Mucosa of descending colon (tissue), 3 donors: ENCODE measurements around the gene RSAD1. TPM values are rescaled to one million over a fixed set of nuclear protein-coding genes. Genes with fewer than 3 reads are reported as not detected.

ENCODE experiments used
- ATAC-seq: fragments of 200-7000 bp; cut with Tn5 transposase; one replicate; pipeline ENCODE4 v1.9.1; 2020; ENCODE audit warnings: mild to moderate bottlenecking, moderate library complexity
- DNase-seq, 3 donors: peaks; one replicate each; pipeline ENCODE4 v3.0.0-alpha.2; 2020
- H3K36me3 ChIP-seq: fragments of 200-600 bp; one replicate; pipeline ENCODE4 v1.8.0; 2021; ENCODE audit warnings: low read depth, mild to moderate bottlenecking
- H3K4me1 ChIP-seq: fragments of 200-600 bp; one replicate; pipeline ENCODE4 v1.8.0; 2021; ENCODE audit warnings: low read depth, mild to moderate bottlenecking
- H3K4me3 ChIP-seq: fragments of 200-600 bp; one replicate; pipeline ENCODE4 v1.8.0; 2021; ENCODE audit warnings: mild to moderate bottlenecking
- H3K9me3 ChIP-seq: fragments of 200-600 bp; one replicate; pipeline ENCODE4 v1.8.0; 2021; ENCODE audit warnings: mild to moderate bottlenecking
- intact Hi-C, 2 donors: fragments of 100-400 bp; cut with DNase I in 1 of 2; cut with micrococcal nuclease in 1 of 2; formaldehyde crosslinking; loops; one replicate each; pipeline versions ENCODE4 v1.11.0 to v1.11.1; 2022; cut with DNase I, micrococcal nuclease
- total RNA-seq, 3 donors: library from RNA; stranded (reverse); fragmentation: NEBNext Ultra II Directional in 2 of 3; extraction: Animal tissue kit (Norgen Biotek cat#: 25700) in 2 of 3; gene quantifications; one replicate each; pipeline versions ENCODE4 v1.2.1 to v1.2.4, GENCODE V29; 2021 to 2023
- TF ChIP-seq, protein P1 (sequence below): fragments of 200-600 bp; IDR thresholded peaks from one replicate; pipeline ENCODE4 v1.8.0; 2022; ENCODE audit warnings: antibody characterized with exemption, mild to moderate bottlenecking
- donor health status: DM: no; HTN: no; CAD: no; lungs with moderate emphysema.
- donor health status: DM: no; HTN: no; CAD: no.
- donor health status: DM: no; HTN: yes; CAD: no.

RSAD1 gene
- total RNA-seq, 3 donors from 2014 or later: 35.9 to 38.2 (median 37.7) TPM

DNA sequence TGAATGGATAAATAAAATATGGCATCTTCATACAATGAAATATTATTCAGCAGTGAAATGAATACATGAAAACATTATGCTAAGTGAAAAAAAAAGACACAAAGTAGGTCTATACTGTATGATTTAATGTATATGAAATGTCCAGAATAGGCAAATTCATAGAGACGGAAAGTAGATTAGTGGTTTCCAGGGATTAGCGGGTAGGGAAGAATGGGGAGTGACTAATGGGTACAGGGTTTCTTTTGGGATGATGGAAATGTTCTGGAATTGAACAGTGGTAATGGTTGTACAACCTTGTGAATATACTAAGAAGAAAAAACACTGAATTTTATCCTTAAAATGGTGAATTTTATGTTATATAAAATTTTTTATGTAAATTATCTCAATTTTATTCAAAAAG lies 21.1 kb downstream of the RSAD1 start:
- no peak overlapping the region for H3K4me3 ChIP-seq
- intact Hi-C loops: no loop called here
- ATAC-seq (no peak), DNase-seq (no peak)
- peaks cover 8% of the 10 kb centered on the region for H3K4me1 ChIP-seq
- TF ChIP-seq, protein P1, sequence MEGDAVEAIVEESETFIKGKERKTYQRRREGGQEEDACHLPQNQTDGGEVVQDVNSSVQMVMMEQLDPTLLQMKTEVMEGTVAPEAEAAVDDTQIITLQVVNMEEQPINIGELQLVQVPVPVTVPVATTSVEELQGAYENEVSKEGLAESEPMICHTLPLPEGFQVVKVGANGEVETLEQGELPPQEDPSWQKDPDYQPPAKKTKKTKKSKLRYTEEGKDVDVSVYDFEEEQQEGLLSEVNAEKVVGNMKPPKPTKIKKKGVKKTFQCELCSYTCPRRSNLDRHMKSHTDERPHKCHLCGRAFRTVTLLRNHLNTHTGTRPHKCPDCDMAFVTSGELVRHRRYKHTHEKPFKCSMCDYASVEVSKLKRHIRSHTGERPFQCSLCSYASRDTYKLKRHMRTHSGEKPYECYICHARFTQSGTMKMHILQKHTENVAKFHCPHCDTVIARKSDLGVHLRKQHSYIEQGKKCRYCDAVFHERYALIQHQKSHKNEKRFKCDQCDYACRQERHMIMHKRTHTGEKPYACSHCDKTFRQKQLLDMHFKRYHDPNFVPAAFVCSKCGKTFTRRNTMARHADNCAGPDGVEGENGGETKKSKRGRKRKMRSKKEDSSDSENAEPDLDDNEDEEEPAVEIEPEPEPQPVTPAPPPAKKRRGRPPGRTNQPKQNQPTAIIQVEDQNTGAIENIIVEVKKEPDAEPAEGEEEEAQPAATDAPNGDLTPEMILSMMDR: no peak
- H3K9me3 ChIP-seq: no peaks in the 10 kb centered on the region
- no peaks in the 10 kb centered on the region for H3K36me3 ChIP-seq

DNA sequence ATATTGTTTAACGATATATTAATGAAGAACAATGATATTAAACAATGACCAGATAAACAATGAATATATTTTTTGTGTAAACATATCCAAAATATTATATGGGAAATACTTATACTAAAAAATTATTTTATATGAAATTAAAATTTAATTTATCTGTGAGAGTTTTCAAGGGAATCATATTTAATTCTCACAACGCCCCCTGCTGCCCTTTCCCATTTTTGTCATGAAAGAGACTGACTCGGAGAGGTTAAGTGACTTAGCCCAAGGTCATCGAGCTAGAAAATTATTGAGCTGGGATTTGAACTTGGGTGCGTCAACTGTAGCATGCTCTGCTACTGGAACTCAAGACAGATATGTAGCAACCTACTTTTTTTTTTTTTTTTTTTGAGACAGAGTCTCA lies 22.4 kb downstream of the RSAD1 start:
- intact Hi-C loops: no loop called here
- TF ChIP-seq, protein P1: no peak
- Histone ChIP-seq H3K4me3 (no peak overlapping the region), H3K36me3 (no peaks in the 10 kb centered on the region), H3K9me3 (no peaks in the 10 kb centered on the region), H3K4me1 (peaks cover 8% of the 10 kb centered on the region)
- ATAC-seq (no peak), DNase-seq (peak in 2 of 3 donors; percentile 24 to 76)

DNA sequence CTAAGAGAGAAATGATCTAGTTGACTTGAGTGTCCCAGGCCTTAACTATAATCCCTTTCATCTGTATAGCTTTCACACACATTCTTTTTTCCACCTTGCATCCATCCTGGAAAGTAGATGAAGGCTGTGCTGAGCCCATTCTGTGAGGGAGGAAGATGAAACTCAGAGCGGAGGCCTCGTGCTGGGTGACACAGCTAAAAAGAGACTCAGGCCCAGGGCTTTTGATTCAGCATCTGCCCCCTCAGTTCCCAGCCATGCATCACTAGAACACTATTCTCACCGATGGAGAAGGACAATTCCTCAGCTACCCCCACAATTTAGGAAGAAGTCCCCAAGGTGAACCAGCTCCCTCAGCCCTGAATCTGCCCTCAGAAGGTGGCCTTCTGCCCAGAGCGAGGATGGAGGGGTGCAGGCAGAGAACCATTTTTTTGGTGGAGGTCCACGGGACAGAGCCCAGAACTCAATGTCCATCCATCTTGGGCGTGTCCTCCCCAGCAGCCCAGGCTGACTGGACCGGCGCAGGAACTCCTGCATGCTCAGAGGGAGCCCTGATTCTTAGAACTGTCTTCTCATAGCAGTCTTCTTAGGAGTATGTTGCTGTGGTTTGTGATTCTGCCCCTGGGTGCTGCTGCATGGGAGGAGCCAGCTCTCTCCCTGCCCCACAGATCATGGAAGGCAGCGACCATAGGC lies 23.8 kb downstream of the RSAD1 start:
- Histone ChIP-seq H3K4me3 (no peak overlapping the region), H3K4me1 (peaks cover 8% of the 10 kb centered on the region), H3K36me3 (no peaks in the 10 kb centered on the region), H3K9me3 (no peaks in the 10 kb centered on the region)
- TF ChIP-seq, protein P1: no peak
- ATAC-seq (no peak), DNase-seq (peak in 1 of 3 donors; percentile 33)
- intact Hi-C loops: no loop called here

DNA sequence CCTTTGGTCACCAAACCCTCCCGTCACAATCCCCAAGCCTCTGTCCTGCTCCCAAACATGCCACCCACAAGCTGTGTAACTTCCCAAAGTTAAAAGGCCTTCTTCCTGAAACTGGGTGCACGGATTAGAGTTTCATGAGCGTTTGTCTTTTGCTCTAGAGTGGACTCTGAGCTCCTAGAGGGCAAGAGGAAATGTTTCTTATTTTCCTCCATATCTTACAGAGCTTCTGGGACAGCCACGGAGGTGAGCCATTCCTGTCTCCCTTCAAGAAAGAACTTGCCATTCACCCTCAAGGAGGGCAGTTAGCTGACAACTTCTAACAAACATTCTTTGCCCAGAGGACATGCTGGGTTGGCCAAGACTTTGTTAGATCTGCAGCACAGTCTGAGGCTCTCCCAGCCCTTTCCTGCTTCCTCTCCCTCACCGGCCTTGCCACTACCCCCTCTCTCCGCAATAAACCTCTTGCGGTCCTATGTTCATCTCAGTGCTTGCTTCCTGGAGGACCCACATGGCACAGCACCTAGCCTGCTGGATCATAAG lies 27.0 kb downstream of the RSAD1 start:
- intact Hi-C loops: no loop called here
- TF ChIP-seq, protein P1: no peak
- H3K36me3 ChIP-seq: no peaks in the 10 kb centered on the region
- H3K4me1 ChIP-seq: peaks cover 3% of the 10 kb centered on the region
- H3K9me3 ChIP-seq: no peaks in the 10 kb centered on the region
- ATAC-seq: peak; percentile 28
- no peak overlapping the region for H3K4me3 ChIP-seq
- peak in 1 of 3 donors; percentile 18 for DNase-seq

DNA sequence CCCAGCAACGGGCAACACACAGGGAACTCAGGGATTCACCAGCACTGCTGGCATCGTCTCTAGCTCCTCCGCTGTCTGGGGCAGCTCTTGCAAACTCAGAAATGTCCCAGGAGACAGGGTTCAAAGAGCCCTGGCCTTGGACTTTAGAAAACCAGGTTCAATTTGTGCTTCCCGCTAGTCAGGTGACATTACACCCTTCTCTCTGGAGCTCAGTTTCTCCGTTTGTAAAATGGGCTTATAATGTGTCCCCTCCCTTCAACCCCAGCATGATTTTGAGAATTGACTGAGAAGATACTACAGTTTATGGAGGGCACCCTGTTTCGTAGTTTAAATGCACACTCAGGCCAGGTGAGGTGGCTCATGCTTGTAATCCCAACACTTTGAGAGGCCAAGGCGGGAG lies 27.6 kb downstream of the RSAD1 start:
- no peaks in the 10 kb centered on the region for H3K9me3 ChIP-seq
- TF ChIP-seq, protein P1: no peak
- ATAC-seq (no peak), DNase-seq (peak in 1 of 3 donors; percentile 2)
- H3K4me1 ChIP-seq: peaks cover 3% of the 10 kb centered on the region
- intact Hi-C loops: no loop called here
- H3K4me3 ChIP-seq: no peak overlapping the region
- H3K36me3 ChIP-seq: no peaks in the 10 kb centered on the region
